Fibroblast of villous mesenchyme (primary cell): ENCODE measurements around the gene KAT2A. TPM values are rescaled to one million over a fixed set of nuclear protein-coding genes. Genes with fewer than 3 reads are reported as not detected.
"Not testable (repeated sequence)": the region's sequence is repeated elsewhere in the genome, so short reads cannot be mapped to it uniquely, and the experiment has no call there.

ENCODE experiments used
- DNase-seq: peaks from one replicate; pipeline ENCODE4 v3.0.0-alpha.2; 2010; ENCODE audit warnings: low read depth
- H3K4me3 ChIP-seq: 2 replicates; pipeline ENCODE4 v1.5.1; 2011; ENCODE audit warnings: low read depth, mild to moderate bottlenecking, low read length
- total RNA-seq: library from RNA; depleted of rRNA; stranded (reverse); fragments of >200 nt; gene quantifications from 2 replicates; pipeline ENCODE4 v1.2.3, GENCODE V29; 2012
- TF ChIP-seq, protein P1 (sequence below): IDR thresholded peaks from 2 replicates; pipeline ENCODE4 v1.5.1; 2012; ENCODE audit warnings: low read depth, mild to moderate bottlenecking, low read length; ENCODE audit not compliant: insufficient read depth

Gene KAT2A
- total RNA-seq, 1 donor = 13.0 TPM

DNA sequence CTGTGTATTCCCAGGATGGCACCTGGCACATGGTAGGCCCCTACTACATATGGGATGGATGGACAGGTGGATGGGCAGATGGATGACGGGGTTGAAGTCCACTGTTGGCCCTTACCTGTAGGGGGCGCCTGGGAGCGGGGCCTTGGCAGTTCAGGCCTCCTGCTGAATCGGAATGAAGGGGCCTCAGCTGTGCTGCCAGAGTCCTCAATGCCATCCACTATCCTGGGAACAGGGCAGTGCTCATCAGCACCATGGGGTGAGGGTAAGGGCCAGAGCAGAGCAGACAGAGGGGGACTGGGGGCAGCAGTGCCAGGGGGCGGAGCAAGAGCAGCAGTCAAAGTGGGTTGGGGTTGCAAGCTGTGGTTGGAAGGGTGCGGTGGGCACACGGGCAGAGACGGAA, 41.9 kb upstream of the KAT2A start:
- TF ChIP-seq, protein P1, sequence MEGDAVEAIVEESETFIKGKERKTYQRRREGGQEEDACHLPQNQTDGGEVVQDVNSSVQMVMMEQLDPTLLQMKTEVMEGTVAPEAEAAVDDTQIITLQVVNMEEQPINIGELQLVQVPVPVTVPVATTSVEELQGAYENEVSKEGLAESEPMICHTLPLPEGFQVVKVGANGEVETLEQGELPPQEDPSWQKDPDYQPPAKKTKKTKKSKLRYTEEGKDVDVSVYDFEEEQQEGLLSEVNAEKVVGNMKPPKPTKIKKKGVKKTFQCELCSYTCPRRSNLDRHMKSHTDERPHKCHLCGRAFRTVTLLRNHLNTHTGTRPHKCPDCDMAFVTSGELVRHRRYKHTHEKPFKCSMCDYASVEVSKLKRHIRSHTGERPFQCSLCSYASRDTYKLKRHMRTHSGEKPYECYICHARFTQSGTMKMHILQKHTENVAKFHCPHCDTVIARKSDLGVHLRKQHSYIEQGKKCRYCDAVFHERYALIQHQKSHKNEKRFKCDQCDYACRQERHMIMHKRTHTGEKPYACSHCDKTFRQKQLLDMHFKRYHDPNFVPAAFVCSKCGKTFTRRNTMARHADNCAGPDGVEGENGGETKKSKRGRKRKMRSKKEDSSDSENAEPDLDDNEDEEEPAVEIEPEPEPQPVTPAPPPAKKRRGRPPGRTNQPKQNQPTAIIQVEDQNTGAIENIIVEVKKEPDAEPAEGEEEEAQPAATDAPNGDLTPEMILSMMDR = peak; percentile 41
- DNase-seq = no peak
- no peak overlapping the region for H3K4me3 ChIP-seq

DNA sequence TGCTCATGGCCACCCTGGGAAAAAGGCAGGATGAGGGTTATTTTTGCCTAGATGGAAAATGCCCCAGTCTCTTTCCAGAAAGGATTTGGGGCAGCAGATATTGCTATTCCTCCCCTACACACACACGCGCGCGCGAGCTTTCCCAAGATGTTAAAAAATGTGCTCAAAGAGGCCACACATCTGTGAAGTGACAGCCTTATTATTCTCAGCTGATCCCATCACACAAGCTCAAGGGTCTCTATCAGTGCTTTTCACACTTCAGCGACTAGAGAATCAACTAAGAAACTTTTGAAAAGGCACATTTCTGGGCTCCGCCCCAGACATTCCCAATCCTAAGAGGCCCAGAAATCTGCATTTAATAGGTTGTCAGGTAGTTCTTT, 39.4 kb upstream of the KAT2A start:
- TF ChIP-seq, protein P1 = no peak

DNA sequence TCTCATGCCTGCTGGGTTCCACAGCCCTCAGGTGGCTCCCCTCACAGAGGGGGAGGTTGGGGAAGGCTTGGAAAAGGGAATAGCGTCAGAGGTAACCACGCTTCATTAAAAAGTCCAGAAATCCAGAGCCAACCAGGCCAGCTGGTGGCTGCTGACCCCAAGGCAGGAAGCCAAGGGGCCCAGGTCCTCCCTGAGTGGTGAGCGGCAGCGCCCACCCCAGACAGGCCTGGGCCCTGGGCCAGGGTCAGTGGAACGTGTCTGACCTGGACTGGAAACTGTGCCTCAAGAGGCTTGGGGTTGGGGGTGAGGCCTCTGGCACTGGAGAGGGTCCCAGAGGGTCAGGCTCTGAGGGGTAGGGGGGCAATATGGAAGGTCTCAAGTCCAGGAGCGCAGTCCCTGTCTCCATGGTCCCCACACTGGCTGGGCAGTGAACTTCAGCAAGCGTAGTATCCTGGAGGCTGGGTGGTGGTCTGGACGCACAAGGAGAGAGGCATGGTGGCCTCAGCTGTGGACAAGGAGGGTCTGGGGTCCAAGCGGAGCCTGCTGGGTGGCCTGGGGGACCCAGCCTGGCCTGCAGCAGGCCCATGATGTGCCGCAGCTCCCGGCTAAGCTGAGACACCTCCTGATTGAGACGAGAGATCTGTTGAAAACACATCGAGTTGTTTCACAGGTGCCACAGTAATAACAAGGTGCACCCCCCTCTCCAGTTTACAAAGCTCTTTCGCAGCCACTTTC, 38.8 kb upstream of the KAT2A start:
- TF ChIP-seq, protein P1 = no peak
- no peak for DNase-seq
- H3K4me3 ChIP-seq = no peak overlapping the region

More for the DNA sequence above, 39.4 kb upstream of the KAT2A start:
- H3K4me3 ChIP-seq = no peak overlapping the region
- DNase-seq = no peak

DNA sequence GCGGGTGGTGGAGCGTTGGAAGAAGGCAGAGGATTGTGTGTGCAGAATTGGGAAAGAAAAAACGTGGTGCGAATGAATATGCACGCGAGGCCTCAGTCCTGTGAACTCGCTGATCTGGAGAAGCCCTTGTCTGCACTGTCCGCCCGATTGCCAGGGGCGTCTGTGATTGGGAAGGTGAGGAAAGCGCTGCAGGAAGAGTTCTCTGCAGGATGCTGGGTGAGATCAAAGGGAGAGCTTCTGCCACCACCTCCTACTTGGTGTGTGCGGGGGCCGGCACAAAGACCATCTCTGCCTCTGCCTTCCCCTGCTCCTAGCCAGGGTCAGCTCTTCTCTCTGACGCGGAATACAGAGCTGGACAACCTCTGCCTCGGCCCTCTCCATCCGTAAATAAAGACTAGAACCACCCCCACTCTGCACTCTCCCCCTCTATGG, 34.5 kb upstream of the KAT2A start:
- TF ChIP-seq, protein P1 = no peak
- H3K4me3 ChIP-seq = peak overlapping the region; percentile 96
- no peak for DNase-seq

DNA sequence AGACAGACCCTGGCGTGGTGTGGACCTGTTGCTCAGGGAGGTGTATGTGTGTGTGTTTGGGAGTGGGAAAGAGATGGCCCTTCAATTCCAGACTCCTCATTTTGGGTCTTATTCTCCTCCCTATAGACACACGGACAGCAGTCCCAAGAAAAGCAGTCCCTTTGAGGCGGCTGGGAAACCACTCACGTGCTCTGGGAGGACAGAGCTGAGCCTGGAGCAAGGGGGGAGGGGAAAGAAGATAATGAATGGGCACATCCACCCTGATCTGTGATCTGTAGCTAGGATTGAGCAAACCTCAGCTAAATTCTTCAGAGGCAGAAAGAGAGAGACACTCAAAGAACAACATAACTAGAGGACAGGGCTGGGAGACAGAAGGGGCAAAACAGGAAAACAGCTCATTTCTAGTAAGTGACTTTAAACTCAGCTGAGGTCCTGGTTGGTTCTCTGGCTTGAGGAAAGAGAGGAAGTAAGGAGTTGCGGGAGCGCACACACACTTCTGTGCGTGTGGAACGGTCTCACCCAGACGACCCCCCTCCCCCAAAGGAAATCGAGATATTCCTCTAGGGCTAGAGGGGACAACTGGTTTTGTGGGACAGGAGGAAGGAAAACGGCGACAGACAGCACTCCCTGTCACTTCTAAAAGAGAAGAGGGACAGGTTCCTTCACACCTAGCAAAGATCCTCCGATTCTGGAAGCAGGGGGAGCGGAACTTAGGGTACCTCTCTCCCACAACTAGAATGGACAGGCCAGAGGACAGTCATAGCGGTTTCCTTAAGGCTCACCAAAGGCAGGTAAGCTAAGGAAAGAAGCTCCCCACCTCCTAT, 33.0 kb upstream of the KAT2A start:
- TF ChIP-seq, protein P1 = no peak
- DNase-seq = peak; percentile 59
- peak overlapping the region; percentile 96 for H3K4me3 ChIP-seq

DNA sequence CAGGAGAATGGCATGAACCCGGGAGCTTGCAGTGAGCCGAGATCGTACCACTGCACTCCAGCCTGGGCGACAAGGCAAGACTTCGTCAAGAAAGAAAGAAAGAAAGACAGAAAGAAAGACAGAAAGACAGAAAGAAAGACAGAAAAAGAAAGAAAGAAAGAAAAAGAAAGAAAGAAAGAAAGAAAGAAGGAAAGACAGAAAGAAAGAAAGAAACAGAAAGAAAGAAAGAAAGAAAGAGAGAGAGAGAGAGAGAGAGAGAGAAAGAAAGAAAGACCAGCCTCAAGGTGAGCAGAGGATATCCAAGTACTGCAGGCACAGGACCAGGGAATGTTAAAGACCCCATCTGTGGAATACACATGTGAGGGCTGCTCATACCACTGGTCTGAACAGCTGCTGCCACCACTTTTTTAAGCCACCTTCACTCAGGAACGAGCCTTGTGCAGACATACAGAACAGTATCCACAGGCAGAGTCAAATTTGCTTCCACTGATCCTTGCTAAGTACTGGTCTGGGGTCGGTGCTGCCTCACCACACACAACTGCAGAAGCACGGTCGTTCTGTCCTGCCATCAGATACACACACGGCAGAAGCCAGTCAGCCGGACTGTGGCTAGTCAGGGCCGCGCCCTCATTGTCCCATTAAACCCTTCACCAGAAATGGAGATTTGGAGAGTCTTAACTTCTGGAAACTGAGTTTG, 25.9 kb upstream of the KAT2A start:
- DNase-seq = no peak
- H3K4me3 ChIP-seq = no peak overlapping the region
- TF ChIP-seq, protein P1 = no peak

DNA sequence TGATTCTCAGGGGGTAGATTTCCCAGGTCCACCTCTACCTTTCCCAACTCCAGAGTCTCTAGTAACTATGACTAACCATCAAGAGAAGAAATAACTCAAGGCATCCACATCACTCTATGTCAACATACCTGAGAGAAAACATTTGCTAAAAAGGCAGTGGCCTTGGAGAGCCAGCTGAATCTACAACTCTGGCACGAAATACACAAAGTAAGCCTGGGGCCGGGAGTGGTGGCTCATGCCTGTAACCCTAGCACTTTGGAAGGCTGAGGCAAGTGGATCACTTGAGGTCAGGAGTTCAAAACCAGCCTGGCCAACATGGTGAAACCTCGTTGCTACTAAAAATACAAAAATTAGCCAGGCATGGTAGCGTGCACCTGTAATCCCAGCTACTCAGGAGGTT, 22.0 kb upstream of the KAT2A start:
- H3K4me3 ChIP-seq, DNase-seq: not testable (repeated sequence)
